22Rv1 (cell line): ENCODE data around the gene COL25A1.

ENCODE experiments used
- H3K27ac ChIP-seq: fragments of 450-650 bp; 2 replicates; pipeline ENCODE4 v1.5.1; 2017
- CTCF ChIP-seq: fragments of 450-650 bp; IDR thresholded peaks from 2 replicates; pipeline ENCODE4 v1.5.1; 2017; ENCODE audit warnings: mild to moderate bottlenecking
- ZFX ChIP-seq: fragments of 450-650 bp; IDR thresholded peaks from 2 replicates; pipeline ENCODE4 v1.6.1; 2017; ENCODE audit warnings: antibody characterized with exemption, borderline replicate concordance

COL25A1 gene

DNA sequence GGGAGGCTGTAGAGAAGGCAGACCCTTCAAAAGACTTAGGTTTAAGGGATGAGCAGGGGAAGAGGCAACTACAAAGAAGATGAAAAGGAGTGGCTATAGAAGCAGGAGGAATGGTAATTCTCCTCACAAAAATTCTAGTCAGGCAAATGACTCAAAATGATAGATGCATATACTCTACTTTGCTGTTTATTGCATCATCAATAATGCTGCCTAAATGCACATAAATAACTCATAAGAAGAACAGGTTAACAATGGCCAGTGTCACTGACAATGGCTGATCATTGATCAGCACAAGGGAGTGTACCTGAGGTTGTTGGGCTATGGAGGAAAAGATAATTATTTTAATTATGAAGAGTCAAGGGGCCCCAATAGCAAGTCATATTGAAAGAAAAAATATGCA, 354.9 kb downstream of the COL25A1 start:
- TF ChIP-seq ZFX = no peak
- TF ChIP-seq CTCF = no peak

GRCh38 chr4:108946237-108946636, 356.2 kb downstream of the COL25A1 start:
- TF ChIP-seq CTCF (no peak), ZFX (no peak)

More for the DNA sequence above, 354.9 kb downstream of the COL25A1 start:
- no peak overlapping the region for H3K27ac ChIP-seq

DNA sequence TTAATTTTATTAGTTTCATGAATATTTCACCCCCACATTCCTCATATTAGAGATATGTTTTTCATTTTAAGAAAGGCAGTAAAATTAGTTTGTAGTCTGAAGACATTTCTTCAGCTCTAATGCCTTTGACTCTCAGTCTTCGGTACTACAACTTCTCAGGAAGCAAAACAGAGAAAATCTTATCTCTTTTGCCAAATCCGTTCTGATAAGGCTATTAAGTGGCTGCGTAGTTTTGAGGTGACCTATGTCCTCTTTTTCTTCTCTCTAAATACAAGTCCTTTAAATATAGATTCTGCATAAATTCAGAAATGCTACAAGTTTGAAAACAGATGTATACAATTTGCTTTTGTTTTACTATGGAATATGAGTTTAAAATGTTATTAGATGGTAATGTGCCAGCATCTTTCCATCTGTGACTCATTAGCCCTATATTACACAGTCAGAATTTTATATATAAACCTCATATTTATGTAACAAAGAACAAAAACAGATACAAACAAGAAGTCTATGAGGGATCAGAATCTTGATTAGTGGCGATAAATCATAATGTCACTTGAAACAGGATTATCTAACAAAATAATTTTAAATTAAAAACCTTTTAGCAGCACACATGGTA, 358.4 kb downstream of the COL25A1 start:
- no peak for TF ChIP-seq ZFX
- no peak for TF ChIP-seq CTCF
- H3K27ac ChIP-seq = no peak overlapping the region

More at GRCh38 chr4:108946237-108946636, 356.2 kb downstream of the COL25A1 start:
- H3K27ac ChIP-seq = no peak overlapping the region

DNA sequence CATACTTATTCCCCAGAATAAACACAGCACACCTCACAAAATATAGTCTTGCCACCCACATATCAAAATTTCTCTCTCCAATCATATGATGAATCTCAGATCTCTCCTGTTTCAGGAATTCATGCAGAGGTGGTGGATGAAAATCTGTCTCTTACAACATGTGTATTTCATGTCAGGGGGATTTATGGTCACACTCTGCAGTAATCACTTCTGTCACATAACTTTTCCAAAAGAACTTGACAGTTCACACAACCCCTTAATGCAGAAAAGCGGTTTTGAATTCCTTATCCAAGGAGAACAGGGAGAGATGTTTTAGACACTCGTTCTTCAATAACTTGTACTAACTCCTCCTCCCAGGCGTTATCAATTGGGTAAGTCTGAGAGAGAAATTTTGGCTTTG, 359.1 kb downstream of the COL25A1 start:
- no peak overlapping the region for H3K27ac ChIP-seq
- TF ChIP-seq ZFX = no peak
- no peak for TF ChIP-seq CTCF

- no peak overlapping the region for H3K27ac ChIP-seq
- TF ChIP-seq ZFX (no peak), CTCF (no peak)
Observed at GRCh38 chr4:108941904-108942430, 360.5 kb downstream of the COL25A1 start.

DNA sequence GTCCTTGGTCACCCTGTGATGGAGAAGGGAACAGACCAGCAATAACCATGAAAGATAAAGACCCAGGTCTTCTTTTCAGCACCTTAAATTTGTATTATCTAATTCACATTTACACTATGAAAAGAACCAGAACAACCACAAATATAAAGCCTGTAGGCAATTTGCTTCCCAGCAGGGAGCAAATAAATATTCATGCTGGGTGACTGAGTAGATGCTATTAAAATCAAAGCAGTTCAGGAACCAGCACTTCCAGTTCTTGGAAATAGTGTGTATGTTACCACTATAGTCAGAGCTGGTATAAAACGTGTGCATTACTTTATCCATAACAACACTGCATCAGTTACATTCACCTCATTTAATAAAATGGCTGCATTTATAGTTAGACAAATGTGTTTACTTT, 361.8 kb downstream of the COL25A1 start:
- TF ChIP-seq CTCF = no peak
- no peak overlapping the region for H3K27ac ChIP-seq

GRCh38 chr4:108940149-108940548, 362.3 kb downstream of the COL25A1 start:
- TF ChIP-seq CTCF = no peak
- no peak for TF ChIP-seq ZFX
- H3K27ac ChIP-seq = no peak overlapping the region
